Esophagus muscularis mucosa (tissue), 4 donors: ENCODE results near the gene HOXB5. TPM values are rescaled to one million over a fixed set of nuclear protein-coding genes. Genes with fewer than 3 reads are reported as not detected.

Experiments used
- DNase-seq: peaks from one replicate; pipeline ENCODE4 v3.0.0-alpha.2; 2017; ENCODE audit errors: extremely low spot score
- H3K27ac ChIP-seq, 4 donors: fragments of 200-600 bp; sonication (generic); replicated peaks in 1 of 4; 1 replicate in 3 of 4; 2 replicates in 1 of 4; pipeline ENCODE4 v1.5.1; 2016 to 2019; ENCODE audit warnings: mild to moderate bottlenecking in 1 of 4
- H3K27me3 ChIP-seq, 4 donors: fragments of 200-600 bp; sonication (generic); one replicate each; pipeline versions ENCODE4 v1.5.1 to v1.6.0; 2016 to 2019
- H3K36me3 ChIP-seq, 4 donors: fragments of 200-600 bp; sonication (generic); one replicate each; pipeline ENCODE4 v1.5.1; 2016 to 2019
- H3K4me1 ChIP-seq, 4 donors: fragments of 200-600 bp; sonication (generic); one replicate each; pipeline ENCODE4 v1.5.1; 2016 to 2019
- H3K4me3 ChIP-seq, 4 donors: fragments of 200-600 bp; sonication (generic); 1 replicate in 2 of 4; 2 replicates in 2 of 4; pipeline ENCODE4 v1.5.1; 2016 to 2019; ENCODE audit warnings: mild to moderate bottlenecking in 4 of 4, moderate library complexity in 1 of 4
- H3K9me3 ChIP-seq, 4 donors: fragments of 200-600 bp; sonication (generic); 1 replicate in 3 of 4; 2 replicates in 1 of 4; pipeline ENCODE4 v1.5.1; 2016 to 2019
- EP300 ChIP-seq: sonication (generic); formaldehyde crosslinking; IDR thresholded peaks from one replicate; pipeline ENCODE4 v1.6.1; 2017; ENCODE audit warnings: antibody characterized with exemption
- POLR2A ChIP-seq: fragments of 450-650 bp; IDR thresholded peaks from one replicate; pipeline ENCODE4 v1.6.1; 2017; ENCODE audit warnings: antibody characterized with exemption, moderate library complexity, mild to moderate bottlenecking, low read depth
- POLR2AphosphoS5 ChIP-seq, 2 donors: sonication (generic); formaldehyde crosslinking; IDR thresholded peaks; one replicate each; pipeline ENCODE4 v1.6.1; 2017; ENCODE audit warnings: antibody characterized with exemption in 2 of 2
- WGBS: methylation state at CpG from one replicate; pipeline ENCODE4 v1.1.5; 2018; 5-methylcytosine and 5-hydroxymethylcytosine counted together
- intact Hi-C: fragments of 100-400 bp; cut with DNase I; formaldehyde crosslinking; loops from one replicate; pipeline ENCODE4 v1.15.1; 2023
- total RNA-seq, 4 donors: library from RNA; depleted of rRNA; stranded (reverse); fragments of >200 nt; gene quantifications; one replicate each; pipeline versions ENCODE4 v1.1.0 to v1.2.1, GENCODE V29; 2016
- TF ChIP-seq, protein P1 (sequence below), 3 experiments: fragments of 200-600 bp in 2 of 3; fragments of 450-650 bp in 1 of 3; sonication (generic) in 2 of 3; IDR thresholded peaks; one replicate each; pipeline ENCODE4 v1.5.1; 2017 to 2019; ENCODE audit warnings: antibody characterized with exemption in 3 of 3, mild to moderate bottlenecking in 2 of 3, moderate library complexity in 1 of 3

The HOXB5 gene
- total RNA-seq, 4 donors from 2014 or later, result 0.17 to 0.83 (median 0.36) TPM

DNA sequence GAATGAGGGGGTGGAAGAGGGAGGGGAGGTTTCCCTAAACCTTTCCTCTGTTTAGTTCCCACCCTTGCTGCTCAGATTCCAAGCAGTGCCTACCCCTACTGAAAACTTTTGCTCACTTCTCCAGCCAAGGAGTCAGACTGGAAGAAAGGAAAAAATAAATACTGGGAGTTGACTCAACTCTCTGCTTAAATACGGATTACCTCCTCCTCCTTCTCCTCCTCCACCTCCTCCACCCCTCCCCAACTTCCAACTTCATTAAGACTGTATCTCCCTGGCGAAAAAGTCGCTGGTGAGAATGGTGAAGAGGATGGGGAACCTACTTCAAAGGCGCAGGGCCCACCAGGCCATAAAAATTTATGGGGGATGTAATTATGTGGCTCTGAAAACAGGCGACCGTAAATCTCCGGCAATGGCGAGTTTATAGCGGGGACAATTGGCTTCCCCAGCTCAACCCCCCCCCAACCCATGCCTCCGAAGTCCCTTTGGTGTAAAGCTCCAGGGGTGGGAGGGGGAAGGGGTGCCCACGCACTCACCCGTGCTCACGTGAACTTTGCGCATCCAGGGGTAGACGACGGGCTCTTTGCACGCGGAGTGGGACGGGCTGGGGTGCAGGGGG is 16.1 kb downstream of the HOXB5 start:
- intact Hi-C loops, result loop anchor here (2.0 kb wide), 1 partner anchor 35 kb away; no protein-coding TSS in a partner anchor
- no peaks in the 10 kb centered on the region for H3K27me3 ChIP-seq
- TF ChIP-seq, protein P1, sequence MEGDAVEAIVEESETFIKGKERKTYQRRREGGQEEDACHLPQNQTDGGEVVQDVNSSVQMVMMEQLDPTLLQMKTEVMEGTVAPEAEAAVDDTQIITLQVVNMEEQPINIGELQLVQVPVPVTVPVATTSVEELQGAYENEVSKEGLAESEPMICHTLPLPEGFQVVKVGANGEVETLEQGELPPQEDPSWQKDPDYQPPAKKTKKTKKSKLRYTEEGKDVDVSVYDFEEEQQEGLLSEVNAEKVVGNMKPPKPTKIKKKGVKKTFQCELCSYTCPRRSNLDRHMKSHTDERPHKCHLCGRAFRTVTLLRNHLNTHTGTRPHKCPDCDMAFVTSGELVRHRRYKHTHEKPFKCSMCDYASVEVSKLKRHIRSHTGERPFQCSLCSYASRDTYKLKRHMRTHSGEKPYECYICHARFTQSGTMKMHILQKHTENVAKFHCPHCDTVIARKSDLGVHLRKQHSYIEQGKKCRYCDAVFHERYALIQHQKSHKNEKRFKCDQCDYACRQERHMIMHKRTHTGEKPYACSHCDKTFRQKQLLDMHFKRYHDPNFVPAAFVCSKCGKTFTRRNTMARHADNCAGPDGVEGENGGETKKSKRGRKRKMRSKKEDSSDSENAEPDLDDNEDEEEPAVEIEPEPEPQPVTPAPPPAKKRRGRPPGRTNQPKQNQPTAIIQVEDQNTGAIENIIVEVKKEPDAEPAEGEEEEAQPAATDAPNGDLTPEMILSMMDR (IDR thresholded peaks at IDR 0.05), result no peak
- H3K27ac ChIP-seq, result peak overlapping the region; percentile 91 to 97 (median 96)
- DNase-seq, result no peak
- under 1% methylated on average over 19 of the region's 19 CpGs for WGBS
- peak overlapping the region; percentile 66 to 90 (median 77) for H3K4me3 ChIP-seq
- H3K9me3 ChIP-seq, result no peaks in the 10 kb centered on the region
- no peaks in the 10 kb centered on the region for H3K36me3 ChIP-seq
- peaks cover 33 to 84% (median 79%) of the 10 kb centered on the region in 4 donors for H3K4me1 ChIP-seq

DNA sequence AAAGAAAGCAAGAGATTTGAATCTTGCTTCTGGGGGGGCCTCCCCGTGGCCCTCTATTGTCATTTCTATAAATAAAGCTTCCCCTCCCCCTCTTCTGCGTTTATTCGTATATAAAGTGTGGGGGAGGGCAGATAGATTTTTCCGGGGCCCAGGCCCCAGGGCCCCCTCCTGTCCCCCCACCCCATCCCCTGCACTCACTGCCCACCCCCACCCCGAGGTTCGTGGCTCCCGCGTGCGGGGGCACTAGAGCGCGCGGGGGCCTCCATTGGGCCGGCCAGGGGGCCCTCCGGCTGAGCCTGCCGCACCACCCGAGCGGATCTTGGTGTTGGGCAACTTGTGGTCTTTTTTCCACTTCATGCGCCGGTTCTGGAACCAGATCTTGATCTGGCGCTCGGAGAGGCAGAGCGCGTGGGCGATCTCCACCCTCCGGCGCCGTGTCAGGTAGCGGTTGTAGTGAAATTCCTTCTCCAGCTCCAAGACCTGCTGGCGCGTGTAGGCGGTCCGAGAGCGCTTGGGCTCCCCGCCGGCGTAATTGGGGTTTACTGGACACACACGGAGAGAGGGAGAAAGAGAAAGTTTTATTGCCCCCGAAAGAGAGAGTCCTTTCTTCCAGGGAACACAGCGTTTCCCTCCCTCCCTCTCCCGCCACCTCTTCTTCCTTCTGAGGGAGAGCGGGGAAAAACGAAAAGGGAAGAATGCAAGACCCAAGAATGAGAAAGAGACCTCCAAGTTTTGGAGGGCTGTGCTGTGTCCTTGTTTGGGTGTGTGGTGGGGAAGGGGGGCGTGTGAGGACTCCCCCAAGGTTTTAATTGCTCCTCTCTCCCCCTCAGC is 16.9 kb downstream of the HOXB5 start:
- intact Hi-C loops, result loop anchor here (2.0 kb wide), 1 partner anchor 34 kb away; no protein-coding TSS in a partner anchor
- Histone ChIP-seq H3K27ac (peak overlapping the region; percentile 91 to 97 (median 96)), H3K9me3 (no peaks in the 10 kb centered on the region), H3K27me3 (no peaks in the 10 kb centered on the region), H3K4me1 (peaks cover 33 to 90% (median 86%) of the 10 kb centered on the region in 4 donors), H3K4me3 (peak overlapping the region; percentile 66 to 90 (median 77)), H3K36me3 (no peaks in the 10 kb centered on the region)
- WGBS, result 4% methylated on average over 11 of the region's 43 CpGs
- no peak for DNase-seq
- peak; percentile 40 to 80 for TF ChIP-seq POLR2AphosphoS5 (IDR thresholded peaks at IDR 0.05)
- no peak for TF ChIP-seq POLR2A

DNA sequence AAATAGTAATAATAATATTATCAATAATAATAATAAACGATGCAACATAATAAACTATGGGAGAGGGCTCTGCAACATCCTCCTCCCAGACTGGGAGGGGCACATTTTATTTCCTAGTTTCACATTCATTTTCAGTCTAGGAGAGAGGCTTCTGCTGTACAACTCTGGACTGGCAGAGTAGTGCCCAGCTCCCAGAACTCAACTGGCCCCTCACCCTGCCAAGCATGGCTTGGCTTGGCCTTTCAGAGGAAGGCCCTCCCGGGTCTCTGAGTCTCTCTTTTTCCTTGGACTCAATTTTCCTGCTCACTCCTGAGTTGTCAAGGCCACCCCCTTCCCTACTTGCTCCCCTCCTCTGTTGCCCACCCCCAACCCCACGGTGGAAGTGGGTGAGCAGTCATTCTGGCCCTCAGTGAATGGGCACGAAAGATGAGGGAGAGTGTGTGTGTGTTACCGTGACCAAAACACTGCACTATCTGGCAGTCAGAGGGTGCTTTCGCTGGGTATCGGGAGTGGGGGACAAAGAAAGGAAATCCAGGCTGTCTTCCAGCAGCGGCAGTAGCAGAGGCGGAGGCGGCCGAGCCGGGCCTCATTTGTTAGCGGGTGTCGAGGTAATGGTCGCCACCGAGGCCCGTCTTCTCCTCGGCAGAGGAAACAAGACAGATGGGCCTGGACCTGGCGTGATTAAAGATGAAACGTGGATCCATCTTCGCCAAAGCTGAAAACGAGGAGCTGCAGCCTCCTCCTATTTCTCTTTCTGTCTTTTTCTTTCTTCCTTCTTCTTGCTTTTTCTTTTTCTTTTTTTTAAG is 17.7 kb downstream of the HOXB5 start:
- H3K27ac ChIP-seq, result peak overlapping the region; percentile 91 to 97 (median 96)
- WGBS, result 17% methylated on average over 22 of the region's 22 CpGs
- TF ChIP-seq POLR2AphosphoS5 (IDR thresholded peaks at IDR 0.05), result peak; percentile 14 to 57
- no peak for TF ChIP-seq EP300
- H3K4me1 ChIP-seq, result peaks cover 29 to 93% (median 90%) of the 10 kb centered on the region in 4 donors
- DNase-seq, result no peak
- H3K9me3 ChIP-seq, result no peaks in the 10 kb centered on the region
- intact Hi-C loops, result loop anchor here (2.0 kb wide), 1 partner anchor 33 kb away; no protein-coding TSS in a partner anchor
- no peaks in the 10 kb centered on the region for H3K27me3 ChIP-seq
- peak overlapping the region; percentile 66 to 90 (median 77) for H3K4me3 ChIP-seq
- no peaks in the 10 kb centered on the region for H3K36me3 ChIP-seq

DNA sequence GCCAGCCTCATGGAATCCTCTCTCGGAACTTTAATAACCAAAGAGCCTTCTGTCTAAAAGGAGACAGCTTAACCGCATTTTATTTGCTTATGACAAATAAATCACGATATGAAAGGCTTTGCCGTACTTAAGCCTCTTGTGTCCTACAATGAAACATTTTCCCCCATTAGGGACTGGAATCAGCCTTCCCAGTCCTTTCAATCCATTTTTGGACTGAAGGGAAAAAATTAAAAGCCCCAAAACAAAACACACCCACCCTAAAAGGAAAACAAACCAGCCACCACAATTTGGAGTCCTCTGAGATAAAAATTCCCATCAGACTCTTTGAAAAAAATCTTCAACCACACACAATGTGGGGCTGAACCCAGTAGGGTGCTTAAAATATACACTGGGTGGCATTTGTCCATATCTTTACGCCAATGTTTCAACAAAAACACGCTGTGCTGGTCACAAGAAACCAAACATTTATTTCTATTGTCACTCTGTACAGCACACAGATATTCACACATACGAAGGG is 18.5 kb downstream of the HOXB5 start:
- Histone ChIP-seq H3K9me3 (no peaks in the 10 kb centered on the region), H3K4me1 (peaks cover 29 to 93% (median 89%) of the 10 kb centered on the region in 4 donors), H3K27me3 (no peaks in the 10 kb centered on the region), H3K27ac (peak overlapping the region; percentile 91 to 97 (median 96)), H3K36me3 (no peaks in the 10 kb centered on the region), H3K4me3 (peak overlapping the region; percentile 66 to 90 (median 77))
- intact Hi-C loops, result no loop called here
- TF ChIP-seq EP300, result no peak
- TF ChIP-seq, protein P1 (IDR thresholded peaks at IDR 0.05), result no peak
- no peak for TF ChIP-seq POLR2AphosphoS5 (IDR thresholded peaks at IDR 0.05)
- TF ChIP-seq POLR2A, result no peak
- WGBS, result 32% methylated on average over 7 of the region's 7 CpGs
- no peak for DNase-seq

DNA sequence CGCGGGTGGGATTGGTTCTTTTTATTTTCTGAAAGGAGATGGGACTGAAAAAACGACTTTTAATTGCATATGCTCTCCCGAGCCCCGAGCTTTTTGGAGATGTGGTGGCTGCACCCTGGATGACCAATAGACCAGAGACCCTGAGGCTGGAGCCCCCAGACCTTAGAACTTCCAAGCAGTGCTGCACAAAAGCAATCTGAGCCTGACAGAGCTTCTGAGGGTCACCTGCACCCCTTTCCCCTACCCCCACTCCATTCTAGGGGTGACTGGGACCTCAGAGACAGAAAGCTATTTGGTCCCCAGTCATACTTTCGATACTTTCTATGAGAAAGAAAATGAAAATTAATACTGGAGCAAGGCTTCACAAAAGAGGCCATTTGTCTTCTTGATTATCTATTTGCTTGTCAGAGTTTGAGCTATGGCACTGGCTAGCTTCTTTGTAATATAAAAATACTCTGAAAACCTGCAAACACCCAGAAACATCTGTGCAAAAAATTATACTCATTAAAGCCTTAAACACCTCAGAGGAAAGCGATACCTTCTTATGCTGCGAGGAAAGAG is 19.0 kb downstream of the HOXB5 start:
- Histone ChIP-seq H3K4me1 (peaks cover 30 to 93% (median 89%) of the 10 kb centered on the region in 4 donors), H3K4me3 (peak overlapping the region; percentile 66 to 90 (median 77)), H3K27me3 (no peaks in the 10 kb centered on the region), H3K9me3 (no peaks in the 10 kb centered on the region), H3K36me3 (no peaks in the 10 kb centered on the region), H3K27ac (peak overlapping the region; percentile 91 to 97 (median 96))
- 40% methylated on average over 8 of the region's 8 CpGs for WGBS
- TF ChIP-seq, protein P1 (IDR thresholded peaks at IDR 0.05), result no peak
- TF ChIP-seq EP300 (no peak), POLR2AphosphoS5 (IDR thresholded peaks at IDR 0.05) (no peak), POLR2A (no peak)
- DNase-seq, result no peak
- intact Hi-C loops, result no loop called here
